ENCODE results near the gene CTSL.

The CTSL gene

DNA sequence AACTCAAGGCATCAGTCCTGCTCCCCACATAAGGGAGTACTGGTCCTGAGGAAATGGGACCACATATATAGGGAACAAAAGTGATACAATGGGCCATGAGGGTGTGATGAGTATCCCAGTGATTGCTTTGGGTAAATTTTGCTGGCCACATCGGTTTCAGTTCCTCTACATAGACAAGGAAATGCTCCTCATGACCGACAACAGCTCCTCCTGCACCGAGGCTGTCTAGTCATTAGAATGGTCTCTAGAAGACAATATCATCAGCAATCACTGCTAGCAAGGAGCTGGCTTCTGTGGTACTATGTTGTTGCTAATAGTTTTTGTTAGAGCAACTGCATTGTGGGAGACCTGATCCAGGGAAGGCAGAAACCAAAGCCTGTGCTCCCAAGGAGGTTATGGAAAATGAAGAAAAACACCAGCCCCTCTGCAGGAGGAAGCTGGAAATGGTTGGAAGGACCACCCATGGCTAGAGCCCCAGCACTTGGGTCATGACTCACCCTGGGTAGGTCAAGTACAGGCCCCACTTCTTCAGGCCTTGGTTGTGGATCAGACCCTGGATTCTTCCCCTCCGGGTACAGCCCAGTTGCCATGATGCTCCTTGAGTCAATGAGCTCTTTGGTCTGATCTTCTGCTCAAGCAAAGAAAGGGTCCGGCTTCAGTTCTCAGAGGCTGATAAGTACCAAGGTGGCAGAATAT lies 3.4 kb upstream of the CTSL start:
- H3K36me3 ChIP-seq (ENCODE audit: insufficient read depth, low read length) = peaks cover 2% of the 10 kb centered on the region; the same call in 1 of the 2 replicates
- peaks cover 15% of the 10 kb centered on the region for H3K79me2 ChIP-seq (ENCODE audit: control insufficient read depth, insufficient read depth, low read length, unreplicated experiment)
- H2AFZ ChIP-seq (ENCODE audit: low read length, unreplicated experiment) = no peak overlapping the region
- H3K4me1 ChIP-seq (ENCODE audit: control insufficient read depth, insufficient read depth, low read length, unreplicated experiment) = peaks cover 9% of the 10 kb centered on the region
- H3K27ac ChIP-seq (ENCODE audit: low read depth, low read length) = no peak overlapping the region
- no peaks in the 10 kb centered on the region for H3K27me3 ChIP-seq (ENCODE audit: insufficient read depth, low read length)
- no peak overlapping the region for H3K4me3 ChIP-seq (ENCODE audit: low read depth, low read length)

DNA sequence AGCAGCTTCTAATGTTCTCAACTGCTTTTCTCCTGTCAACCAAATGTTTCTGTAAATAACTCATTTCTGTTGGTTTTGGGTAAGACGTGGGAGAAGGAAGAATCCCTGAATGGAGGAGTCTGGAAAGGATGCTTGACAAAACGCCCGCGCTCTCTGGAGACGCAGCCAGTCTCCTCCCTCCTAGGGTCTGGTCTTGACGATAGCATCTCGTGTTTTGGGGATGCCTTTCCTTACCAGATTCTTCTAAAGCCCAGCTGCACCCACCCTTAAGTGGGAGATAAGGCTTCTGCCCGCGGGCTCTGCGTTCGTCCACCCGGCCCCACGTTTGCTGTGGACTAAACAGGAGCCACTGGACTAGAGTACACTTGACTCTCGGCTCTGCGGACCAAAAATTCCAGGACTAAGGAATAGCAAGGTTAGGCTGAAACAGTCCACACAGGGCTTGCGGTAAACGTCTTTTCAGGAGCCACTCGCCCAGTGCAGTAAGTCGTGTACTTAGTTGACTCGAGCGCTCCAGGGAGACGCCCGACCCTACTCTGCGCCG lies 491 bp upstream of the CTSL start:
- H2AFZ ChIP-seq (ENCODE audit: low read length, unreplicated experiment) = peak overlapping the region; percentile 88
- H3K27me3 ChIP-seq (ENCODE audit: insufficient read depth, low read length) = no peaks in the 10 kb centered on the region
- peaks cover 37% of the 10 kb centered on the region for H3K4me1 ChIP-seq (ENCODE audit: control insufficient read depth, insufficient read depth, low read length, unreplicated experiment)
- peak overlapping the region; percentile 96 for H3K4me3 ChIP-seq (ENCODE audit: low read depth, low read length)
- H3K79me2 ChIP-seq (ENCODE audit: control insufficient read depth, insufficient read depth, low read length, unreplicated experiment) = peaks cover 36% of the 10 kb centered on the region
- H3K27ac ChIP-seq (ENCODE audit: low read depth, low read length) = peak overlapping the region; percentile 86
- H3K36me3 ChIP-seq (ENCODE audit: insufficient read depth, low read length) = peaks cover 30% of the 10 kb centered on the region

DNA sequence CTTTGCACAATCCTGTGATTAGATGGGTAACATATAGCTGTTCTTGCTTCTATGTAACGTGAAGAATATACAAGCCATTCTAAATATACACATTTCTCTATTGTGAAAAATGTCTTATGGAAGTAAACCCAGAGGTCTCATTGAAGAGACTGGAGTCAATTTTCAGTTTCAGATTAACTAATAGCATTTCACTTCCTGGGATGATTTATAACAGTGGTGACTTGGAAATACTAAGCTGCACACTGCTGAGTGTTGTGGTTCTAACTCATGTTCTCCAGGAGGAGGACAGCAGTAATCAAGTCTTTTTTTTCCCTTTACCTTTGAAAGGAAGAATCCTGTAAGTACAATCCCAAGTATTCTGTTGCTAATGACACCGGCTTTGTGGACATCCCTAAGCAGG lies 3.3 kb downstream of the CTSL start:
- H3K27me3 ChIP-seq (ENCODE audit: insufficient read depth, low read length) = no peaks in the 10 kb centered on the region
- no peak overlapping the region for H3K27ac ChIP-seq (ENCODE audit: low read depth, low read length)
- no peak overlapping the region for H2AFZ ChIP-seq (ENCODE audit: low read length, unreplicated experiment)
- H3K79me2 ChIP-seq (ENCODE audit: control insufficient read depth, insufficient read depth, low read length, unreplicated experiment) = peaks cover 36% of the 10 kb centered on the region
- peaks cover 37% of the 10 kb centered on the region for H3K4me1 ChIP-seq (ENCODE audit: control insufficient read depth, insufficient read depth, low read length, unreplicated experiment)
- peak overlapping the region; percentile 96 for H3K4me3 ChIP-seq (ENCODE audit: low read depth, low read length)
- H3K36me3 ChIP-seq (ENCODE audit: insufficient read depth, low read length) = peaks cover 45% of the 10 kb centered on the region

DNA sequence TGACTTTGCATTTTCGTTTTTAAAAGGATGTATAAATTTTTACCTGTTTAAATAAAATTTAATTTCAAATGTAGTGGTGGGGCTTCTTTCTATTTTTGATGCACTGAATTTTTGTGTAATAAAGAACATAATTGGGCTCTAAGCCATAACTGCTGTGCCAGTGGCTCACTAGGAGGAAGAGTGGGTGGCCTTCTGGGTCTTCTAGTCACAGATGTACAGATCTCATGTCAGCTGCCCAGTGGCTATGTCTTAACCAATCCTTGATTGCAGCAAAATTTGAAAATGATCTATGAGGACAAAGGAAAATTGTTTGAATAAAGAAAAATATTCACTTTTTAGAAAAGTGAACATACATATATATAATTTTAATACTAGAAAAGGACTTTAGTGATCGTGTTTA lies 5.4 kb downstream of the CTSL start:
- Histone ChIP-seq H3K36me3 (ENCODE audit: insufficient read depth, low read length) (peaks cover 45% of the 10 kb centered on the region), H3K4me3 (ENCODE audit: low read depth, low read length) (no peak overlapping the region)

DNA sequence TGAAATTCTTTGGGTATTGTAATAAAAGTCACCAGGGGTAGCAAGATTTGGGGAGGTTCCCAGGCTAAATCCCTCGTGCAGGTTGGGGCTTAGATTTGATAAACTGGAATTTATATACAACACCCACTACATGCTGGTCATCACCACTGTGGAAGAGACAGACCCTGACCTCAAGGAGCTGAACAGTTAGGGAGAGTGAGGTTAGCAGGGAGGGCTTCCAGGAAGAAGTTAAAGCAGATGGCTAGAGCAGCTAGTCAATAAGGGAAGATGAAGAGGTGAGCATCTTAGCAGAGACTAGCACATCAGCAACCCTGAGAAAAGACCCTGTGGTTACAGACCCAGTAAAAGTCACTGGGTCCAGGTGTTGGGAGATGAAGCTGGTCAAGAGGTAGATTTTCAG lies 6.4 kb downstream of the CTSL start:
- H2AFZ ChIP-seq (ENCODE audit: low read length, unreplicated experiment) = no peak overlapping the region
- peaks cover 45% of the 10 kb centered on the region for H3K36me3 ChIP-seq (ENCODE audit: insufficient read depth, low read length)
- no peak overlapping the region for H3K4me3 ChIP-seq (ENCODE audit: low read depth, low read length)
- peaks cover 30% of the 10 kb centered on the region for H3K4me1 ChIP-seq (ENCODE audit: control insufficient read depth, insufficient read depth, low read length, unreplicated experiment)
- no peaks in the 10 kb centered on the region for H3K27me3 ChIP-seq (ENCODE audit: insufficient read depth, low read length)
- no peak overlapping the region for H3K27ac ChIP-seq (ENCODE audit: low read depth, low read length)
- peaks cover 23% of the 10 kb centered on the region for H3K79me2 ChIP-seq (ENCODE audit: control insufficient read depth, insufficient read depth, low read length, unreplicated experiment)

More for the DNA sequence above, 5.4 kb downstream of the CTSL start:
- Histone ChIP-seq H3K27ac (ENCODE audit: low read depth, low read length) (no peak overlapping the region), H2AFZ (ENCODE audit: low read length, unreplicated experiment) (no peak overlapping the region), H3K79me2 (ENCODE audit: control insufficient read depth, insufficient read depth, low read length, unreplicated experiment) (peaks cover 33% of the 10 kb centered on the region), H3K4me1 (ENCODE audit: control insufficient read depth, insufficient read depth, low read length, unreplicated experiment) (peaks cover 33% of the 10 kb centered on the region), H3K27me3 (ENCODE audit: insufficient read depth, low read length) (no peaks in the 10 kb centered on the region)

DNA sequence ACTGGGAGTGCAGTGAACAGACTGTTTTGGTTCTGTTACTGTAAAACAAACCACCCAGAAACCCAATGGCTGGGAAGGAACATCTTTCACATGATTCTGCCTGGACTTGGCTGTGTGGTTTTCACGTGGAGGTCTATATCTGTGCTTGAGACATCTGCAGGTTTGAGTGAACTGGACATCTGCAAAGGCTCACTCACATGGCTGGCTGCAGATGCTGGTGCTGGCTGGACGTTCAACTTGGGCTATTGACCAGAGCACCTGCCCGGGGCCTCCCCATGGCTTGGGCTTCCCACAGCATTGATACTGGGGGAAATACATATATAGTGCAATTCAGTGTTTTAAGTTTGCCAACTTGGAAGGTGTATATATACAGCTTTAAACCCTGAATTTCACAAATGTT lies 6.8 kb downstream of the CTSL start:
- peaks cover 26% of the 10 kb centered on the region for H3K4me1 ChIP-seq (ENCODE audit: control insufficient read depth, insufficient read depth, low read length, unreplicated experiment)
- peaks cover 19% of the 10 kb centered on the region for H3K79me2 ChIP-seq (ENCODE audit: control insufficient read depth, insufficient read depth, low read length, unreplicated experiment)
- no peak overlapping the region for H2AFZ ChIP-seq (ENCODE audit: low read length, unreplicated experiment)
- peaks cover 41% of the 10 kb centered on the region for H3K36me3 ChIP-seq (ENCODE audit: insufficient read depth, low read length)
- H3K27me3 ChIP-seq (ENCODE audit: insufficient read depth, low read length) = no peaks in the 10 kb centered on the region
- no peak overlapping the region for H3K27ac ChIP-seq (ENCODE audit: low read depth, low read length)
- H3K4me3 ChIP-seq (ENCODE audit: low read depth, low read length) = no peak overlapping the region

DNA sequence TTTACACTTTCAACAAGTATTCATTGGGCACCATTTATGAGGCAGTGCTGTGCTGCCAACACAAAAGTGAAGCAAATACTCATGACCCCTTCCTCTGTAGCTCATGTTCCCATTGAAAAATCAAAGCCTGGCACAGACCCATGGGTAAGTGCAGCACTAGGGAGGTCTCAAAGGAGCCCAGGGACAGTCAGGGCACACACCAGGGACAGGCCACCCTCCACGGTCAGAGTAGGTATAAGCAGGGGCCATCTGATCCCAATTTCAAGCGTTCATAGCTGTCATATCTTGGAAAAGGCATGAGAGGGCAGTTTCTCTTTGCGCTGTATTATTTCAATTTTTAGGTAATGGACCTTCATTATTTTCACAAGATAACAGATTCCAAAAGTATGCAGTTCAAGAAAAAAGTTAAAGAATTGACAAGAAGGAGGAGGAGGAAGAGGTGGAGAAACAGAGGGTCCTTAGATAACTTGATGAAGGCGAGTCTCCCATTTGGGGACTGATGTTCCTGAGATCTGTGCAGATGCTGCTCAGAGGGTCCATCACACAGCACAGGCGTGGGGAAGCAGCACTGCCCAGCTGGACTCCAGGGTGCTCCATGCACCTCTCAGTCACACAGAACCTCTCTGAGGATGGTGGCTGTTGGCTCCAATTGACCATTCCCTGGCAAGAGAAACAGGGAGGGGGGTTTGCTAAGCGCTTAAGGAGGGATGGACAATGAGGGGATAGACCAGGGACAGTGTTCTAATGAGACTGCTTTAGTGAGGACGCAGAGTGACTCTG lies 7.5 kb downstream of the CTSL start:
- peaks cover 34% of the 10 kb centered on the region for H3K36me3 ChIP-seq (ENCODE audit: insufficient read depth, low read length)
- no peak overlapping the region for H3K4me3 ChIP-seq (ENCODE audit: low read depth, low read length)
- peaks cover 19% of the 10 kb centered on the region for H3K4me1 ChIP-seq (ENCODE audit: control insufficient read depth, insufficient read depth, low read length, unreplicated experiment)
- H2AFZ ChIP-seq (ENCODE audit: low read length, unreplicated experiment) = no peak overlapping the region
- H3K27ac ChIP-seq (ENCODE audit: low read depth, low read length) = no peak overlapping the region
- H3K27me3 ChIP-seq (ENCODE audit: insufficient read depth, low read length) = no peaks in the 10 kb centered on the region
- peaks cover 12% of the 10 kb centered on the region for H3K79me2 ChIP-seq (ENCODE audit: control insufficient read depth, insufficient read depth, low read length, unreplicated experiment)

DNA sequence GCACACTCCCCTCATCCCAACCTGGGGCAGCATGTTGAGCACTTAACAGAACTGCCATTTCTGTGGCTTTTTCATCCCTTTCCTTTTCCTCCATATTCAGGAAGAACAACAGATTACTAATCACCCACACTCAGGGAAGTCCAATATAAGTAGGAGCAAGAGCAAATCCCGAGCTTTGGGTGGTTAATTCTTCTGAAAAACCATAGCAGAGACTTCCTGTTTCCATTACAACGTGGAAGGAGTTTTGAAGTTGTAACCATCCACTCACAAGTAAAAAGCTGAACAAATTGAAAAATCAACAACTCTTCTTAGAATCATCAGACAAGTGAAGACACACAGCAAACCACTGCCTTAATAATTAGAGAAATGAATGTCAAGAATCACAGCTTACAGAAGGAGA lies 8.2 kb downstream of the CTSL start:
- peaks cover 7% of the 10 kb centered on the region for H3K79me2 ChIP-seq (ENCODE audit: control insufficient read depth, insufficient read depth, low read length, unreplicated experiment)
- peaks cover 12% of the 10 kb centered on the region for H3K4me1 ChIP-seq (ENCODE audit: control insufficient read depth, insufficient read depth, low read length, unreplicated experiment)
- no peak overlapping the region for H2AFZ ChIP-seq (ENCODE audit: low read length, unreplicated experiment)
- H3K27ac ChIP-seq (ENCODE audit: low read depth, low read length) = no peak overlapping the region
- H3K27me3 ChIP-seq (ENCODE audit: insufficient read depth, low read length) = no peaks in the 10 kb centered on the region
- no peak overlapping the region for H3K4me3 ChIP-seq (ENCODE audit: low read depth, low read length)
- peaks cover 28% of the 10 kb centered on the region for H3K36me3 ChIP-seq (ENCODE audit: insufficient read depth, low read length)

DNA sequence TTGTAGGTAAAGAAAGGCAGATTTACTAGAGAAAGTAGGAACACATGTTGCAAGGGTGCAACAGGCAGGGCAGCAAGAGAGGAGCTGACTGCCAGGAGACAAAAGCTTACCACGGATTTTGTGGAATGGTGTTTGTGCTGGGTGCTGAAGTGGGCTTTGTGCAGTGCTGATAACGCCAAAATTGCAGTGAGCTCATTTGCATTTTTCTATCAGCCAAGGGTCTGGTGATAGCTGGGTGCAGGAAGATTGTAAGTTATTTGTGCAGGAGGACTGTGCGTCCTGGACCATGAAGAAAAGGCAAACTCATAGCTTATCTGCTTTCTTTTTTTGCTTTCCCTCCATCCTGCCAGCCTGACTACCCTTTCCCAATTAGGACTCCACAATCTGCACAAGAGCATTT lies 13.6 kb downstream of the CTSL start:
- H3K27me3 ChIP-seq (ENCODE audit: insufficient read depth, low read length) = no peaks in the 10 kb centered on the region
- no peak overlapping the region for H2AFZ ChIP-seq (ENCODE audit: low read length, unreplicated experiment)
- no peaks in the 10 kb centered on the region for H3K36me3 ChIP-seq (ENCODE audit: insufficient read depth, low read length)
- no peak overlapping the region for H3K4me3 ChIP-seq (ENCODE audit: low read depth, low read length)
- peaks cover 14% of the 10 kb centered on the region for H3K4me1 ChIP-seq (ENCODE audit: control insufficient read depth, insufficient read depth, low read length, unreplicated experiment)
- no peak overlapping the region for H3K27ac ChIP-seq (ENCODE audit: low read depth, low read length)
- no peaks in the 10 kb centered on the region for H3K79me2 ChIP-seq (ENCODE audit: control insufficient read depth, insufficient read depth, low read length, unreplicated experiment)

DNA sequence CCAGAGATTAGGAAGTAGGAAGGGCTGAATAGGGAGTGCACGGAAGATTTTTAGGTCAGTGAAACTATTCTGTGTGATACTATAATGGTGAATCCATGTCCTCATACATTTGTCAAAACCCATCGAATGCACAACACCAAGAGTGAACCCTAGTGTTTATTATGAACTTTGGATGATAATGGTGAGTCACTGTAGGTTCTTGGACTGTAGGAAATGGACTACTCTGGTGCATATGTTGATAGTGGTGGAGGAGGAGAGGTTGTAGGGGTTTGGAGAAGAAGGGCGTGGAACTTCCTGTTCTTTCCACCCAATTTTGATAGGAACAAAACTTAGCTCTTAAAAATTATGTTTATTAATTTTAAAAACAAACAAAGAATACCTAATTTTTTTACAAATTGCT lies 14.3 kb downstream of the CTSL start:
- no peaks in the 10 kb centered on the region for H3K36me3 ChIP-seq (ENCODE audit: insufficient read depth, low read length)
- H3K4me1 ChIP-seq (ENCODE audit: control insufficient read depth, insufficient read depth, low read length, unreplicated experiment) = peaks cover 14% of the 10 kb centered on the region
- no peaks in the 10 kb centered on the region for H3K79me2 ChIP-seq (ENCODE audit: control insufficient read depth, insufficient read depth, low read length, unreplicated experiment)
- no peak overlapping the region for H2AFZ ChIP-seq (ENCODE audit: low read length, unreplicated experiment)
- H3K27me3 ChIP-seq (ENCODE audit: insufficient read depth, low read length) = no peaks in the 10 kb centered on the region
- no peak overlapping the region for H3K27ac ChIP-seq (ENCODE audit: low read depth, low read length)
- H3K4me3 ChIP-seq (ENCODE audit: low read depth, low read length) = no peak overlapping the region

DNA sequence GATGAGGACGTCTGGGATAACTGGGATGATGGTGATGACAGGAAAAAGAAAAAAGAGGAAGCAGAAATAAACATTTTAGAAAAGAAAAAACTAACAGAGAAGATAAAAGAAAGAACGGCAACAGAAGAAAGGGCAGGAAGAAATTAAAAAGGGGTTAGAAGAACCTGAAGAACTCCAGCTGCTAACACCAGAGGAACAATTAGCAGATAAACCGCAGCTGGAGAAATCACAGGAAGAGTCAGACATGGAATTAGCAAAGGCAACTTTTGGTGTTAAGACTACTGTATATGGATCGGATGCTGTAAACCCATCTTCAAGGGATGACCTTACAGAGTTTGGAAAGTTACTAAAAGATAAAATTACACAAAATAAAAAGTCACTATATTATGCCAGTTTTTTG lies 15.4 kb downstream of the CTSL start:
- H3K4me3 ChIP-seq (ENCODE audit: low read depth, low read length) = no peak overlapping the region
- peak overlapping the region; percentile 33 for H2AFZ ChIP-seq (ENCODE audit: low read length, unreplicated experiment)
- no peaks in the 10 kb centered on the region for H3K36me3 ChIP-seq (ENCODE audit: insufficient read depth, low read length)
- H3K27me3 ChIP-seq (ENCODE audit: insufficient read depth, low read length) = no peaks in the 10 kb centered on the region
- no peak overlapping the region for H3K27ac ChIP-seq (ENCODE audit: low read depth, low read length)
- no peaks in the 10 kb centered on the region for H3K79me2 ChIP-seq (ENCODE audit: control insufficient read depth, insufficient read depth, low read length, unreplicated experiment)
- peaks cover 14% of the 10 kb centered on the region for H3K4me1 ChIP-seq (ENCODE audit: control insufficient read depth, insufficient read depth, low read length, unreplicated experiment)
